ENCODE measurements around the gene FBXL13.

Gene FBXL13

DNA sequence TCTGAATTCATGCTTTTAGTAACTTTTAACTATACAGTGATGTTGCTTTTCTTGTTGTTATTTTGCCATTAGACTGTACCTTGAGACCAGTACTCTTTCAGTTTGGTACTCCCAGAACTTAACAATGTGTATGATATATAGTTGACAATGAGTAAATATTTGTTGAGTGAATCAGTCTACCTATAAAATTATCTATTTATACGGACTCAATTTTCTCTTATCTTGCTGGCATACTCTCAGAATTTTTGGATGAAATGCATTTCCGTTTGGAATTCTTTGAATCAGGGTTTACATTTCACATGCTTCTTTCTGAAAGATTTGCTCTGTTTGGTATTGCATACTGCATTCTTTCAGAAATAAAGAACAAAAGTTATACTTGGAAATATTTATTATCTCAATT, 209.6 kb downstream of the FBXL13 start:
- TF ChIP-seq, protein P1, sequence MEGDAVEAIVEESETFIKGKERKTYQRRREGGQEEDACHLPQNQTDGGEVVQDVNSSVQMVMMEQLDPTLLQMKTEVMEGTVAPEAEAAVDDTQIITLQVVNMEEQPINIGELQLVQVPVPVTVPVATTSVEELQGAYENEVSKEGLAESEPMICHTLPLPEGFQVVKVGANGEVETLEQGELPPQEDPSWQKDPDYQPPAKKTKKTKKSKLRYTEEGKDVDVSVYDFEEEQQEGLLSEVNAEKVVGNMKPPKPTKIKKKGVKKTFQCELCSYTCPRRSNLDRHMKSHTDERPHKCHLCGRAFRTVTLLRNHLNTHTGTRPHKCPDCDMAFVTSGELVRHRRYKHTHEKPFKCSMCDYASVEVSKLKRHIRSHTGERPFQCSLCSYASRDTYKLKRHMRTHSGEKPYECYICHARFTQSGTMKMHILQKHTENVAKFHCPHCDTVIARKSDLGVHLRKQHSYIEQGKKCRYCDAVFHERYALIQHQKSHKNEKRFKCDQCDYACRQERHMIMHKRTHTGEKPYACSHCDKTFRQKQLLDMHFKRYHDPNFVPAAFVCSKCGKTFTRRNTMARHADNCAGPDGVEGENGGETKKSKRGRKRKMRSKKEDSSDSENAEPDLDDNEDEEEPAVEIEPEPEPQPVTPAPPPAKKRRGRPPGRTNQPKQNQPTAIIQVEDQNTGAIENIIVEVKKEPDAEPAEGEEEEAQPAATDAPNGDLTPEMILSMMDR (conservative IDR thresholded peaks at IDR 0.05; ENCODE audit: control insufficient read depth, insufficient read depth, low read depth, low read length): no peak
- DNase-seq (ENCODE audit: low read depth): no peak
- no peak overlapping the region for H3K4me3 ChIP-seq (ENCODE audit: control insufficient read depth, low read depth, low read length)

GRCh38 chr7:102860351-102860811, 214.2 kb downstream of the FBXL13 start:
- TF ChIP-seq, protein P1 (conservative IDR thresholded peaks at IDR 0.05; ENCODE audit: control insufficient read depth, insufficient read depth, low read depth, low read length): no peak
- DNase-seq (ENCODE audit: low read depth): peak; percentile 99
- no peak overlapping the region for H3K4me3 ChIP-seq (ENCODE audit: control insufficient read depth, low read depth, low read length)

- TF ChIP-seq, protein P1 (conservative IDR thresholded peaks at IDR 0.05; ENCODE audit: control insufficient read depth, insufficient read depth, low read depth, low read length): no peak
- no peak overlapping the region for H3K4me3 ChIP-seq (ENCODE audit: control insufficient read depth, low read depth, low read length)
- DNase-seq (ENCODE audit: low read depth): no peak
These were observed 214.8 kb downstream of the FBXL13 start for GRCh38 chr7:102859799-102860125.

DNA sequence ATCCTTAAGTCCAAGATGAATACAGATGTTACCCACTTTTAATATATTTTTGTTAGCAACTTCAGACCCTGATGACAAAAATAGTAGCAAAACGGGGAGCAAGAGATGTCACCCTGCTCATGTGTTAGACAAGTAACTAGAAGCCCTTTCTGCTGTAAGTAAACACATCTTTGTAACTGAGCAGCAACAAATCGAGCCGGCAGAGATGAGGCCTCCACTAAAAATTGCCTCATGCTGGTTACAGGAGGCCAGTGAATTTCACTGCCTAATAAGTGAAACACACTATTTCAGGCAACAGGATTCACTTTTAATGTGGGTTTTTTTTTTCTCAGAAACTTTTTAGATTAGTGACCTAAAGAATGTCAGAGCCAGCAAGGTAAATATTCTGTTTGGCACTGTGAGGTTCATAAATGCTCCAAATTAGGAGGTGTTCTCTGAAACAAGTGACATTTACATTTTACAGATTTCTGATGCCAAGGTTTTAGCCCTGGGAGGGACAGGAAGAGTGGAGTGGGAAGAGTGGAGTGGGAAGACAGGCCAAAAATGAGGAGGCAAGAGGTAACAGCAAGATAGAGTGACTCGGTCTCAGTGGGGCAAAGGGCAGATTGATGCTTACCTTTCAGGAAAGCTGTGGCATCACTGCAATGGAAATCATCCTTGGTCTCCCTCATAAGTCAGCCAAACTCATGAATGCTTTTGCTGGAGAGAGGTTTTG, 215.4 kb downstream of the FBXL13 start:
- DNase-seq (ENCODE audit: low read depth): no peak
- TF ChIP-seq, protein P1 (conservative IDR thresholded peaks at IDR 0.05; ENCODE audit: control insufficient read depth, insufficient read depth, low read depth, low read length): no peak
- no peak overlapping the region for H3K4me3 ChIP-seq (ENCODE audit: control insufficient read depth, low read depth, low read length)

DNA sequence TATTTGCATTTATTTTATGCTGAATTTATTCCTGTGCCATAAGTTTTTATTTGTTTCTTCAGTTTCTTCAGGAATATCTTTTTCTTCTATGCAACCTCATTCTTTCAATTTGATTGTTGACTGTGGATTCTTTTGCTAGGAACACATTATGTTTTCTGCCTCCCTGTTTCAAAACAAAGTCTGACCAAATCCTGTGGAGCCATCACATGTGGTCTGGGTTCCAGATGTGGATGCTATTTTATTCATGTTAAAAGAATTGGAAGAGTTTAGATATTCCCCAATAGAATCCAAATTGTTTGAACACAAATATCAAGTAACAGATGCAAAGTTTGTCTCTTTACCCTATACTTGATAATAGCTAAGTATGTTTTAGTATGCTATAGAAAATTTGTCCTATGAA, 218.6 kb downstream of the FBXL13 start:
- TF ChIP-seq, protein P1 (conservative IDR thresholded peaks at IDR 0.05; ENCODE audit: control insufficient read depth, insufficient read depth, low read depth, low read length): no peak
- peak; percentile 64 for DNase-seq (ENCODE audit: low read depth)
- no peak overlapping the region for H3K4me3 ChIP-seq (ENCODE audit: control insufficient read depth, low read depth, low read length)

GRCh38 chr7:102849538-102849937, 225.1 kb downstream of the FBXL13 start:
- TF ChIP-seq, protein P1 (conservative IDR thresholded peaks at IDR 0.05; ENCODE audit: control insufficient read depth, insufficient read depth, low read depth, low read length): no peak
- peak; percentile 40 for DNase-seq (ENCODE audit: low read depth)
- no peak overlapping the region for H3K4me3 ChIP-seq (ENCODE audit: control insufficient read depth, low read depth, low read length)

Measured in fibroblast of mammary gland (primary cell).